Kidney epithelial cell (primary cell): ENCODE data around the gene DLG1. TPM values are rescaled to one million over a fixed set of nuclear protein-coding genes. Genes with fewer than 3 reads are reported as not detected.

Experiments
- DNase-seq: peaks from one replicate; pipeline ENCODE4 v3.0.0-alpha.2; 2010; ENCODE audit warnings: low read depth
- H3K27me3 ChIP-seq: 2 replicates; pipeline ENCODE4 v1.6.0; 2011; ENCODE audit warnings: low read length; ENCODE audit not compliant: control insufficient read depth, insufficient read depth
- H3K36me3 ChIP-seq: 2 replicates; pipeline ENCODE4 v1.5.1; 2011; ENCODE audit warnings: low read length; ENCODE audit not compliant: control insufficient read depth, insufficient read depth
- H3K4me3 ChIP-seq: 2 replicates; pipeline ENCODE4 v1.5.1; 2011; ENCODE audit warnings: low read depth, mild to moderate bottlenecking, control low read depth, low read length
- total RNA-seq: library from RNA; depleted of rRNA; stranded (reverse); fragments of >200 nt; gene quantifications from 2 replicates; pipeline ENCODE4 v1.2.3, GENCODE V29; 2015
- TF ChIP-seq, protein P1 (sequence below): IDR thresholded peaks from 2 replicates; pipeline ENCODE4 v1.5.1; 2011; ENCODE audit warnings: mild to moderate bottlenecking, moderate library complexity, low read length, control low read depth, inconsistent platforms; ENCODE audit not compliant: insufficient read depth, poor library complexity, severe bottlenecking

Gene DLG1
- total RNA-seq = 94.6 and 127 TPM in 2 replicates

DNA sequence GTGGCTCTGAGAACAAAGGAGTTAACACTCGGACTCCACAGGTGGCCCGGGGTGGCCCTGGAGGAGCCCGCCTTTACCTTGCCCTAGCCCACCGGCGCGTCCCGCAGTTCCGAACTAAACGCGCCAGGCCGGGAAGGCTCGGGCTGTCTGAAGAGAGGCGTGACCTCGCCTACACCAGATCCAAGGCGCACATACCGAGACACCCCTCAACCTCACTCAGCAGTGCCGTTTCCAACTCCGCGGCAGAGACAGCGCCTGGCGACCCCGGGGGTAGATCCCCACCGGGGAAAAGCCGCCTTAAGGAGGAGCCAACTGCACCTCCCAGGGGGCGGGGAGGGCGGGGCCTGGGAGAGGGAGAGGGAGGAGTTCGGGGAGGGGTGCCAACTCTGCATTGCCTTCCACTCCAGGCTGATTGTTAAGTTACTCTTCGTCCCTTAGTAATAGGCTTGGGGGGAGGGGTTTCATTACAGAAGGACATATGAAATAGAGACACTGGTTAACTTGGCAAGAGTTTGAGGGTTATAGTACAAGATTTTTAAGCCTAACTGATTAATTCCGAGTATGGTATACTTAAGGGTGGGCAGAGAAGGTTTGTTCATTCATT, at the start of gene DLG1:
Gene DLG1, minus strand, starts transcription at position 272 of the 604 bp plus-strand sequence. CDS start 1,408 bp downstream, outside the sequence.
- DNase-seq = no peak
- H3K36me3 ChIP-seq = no peaks in the 10 kb centered on the region
- TF ChIP-seq, protein P1, sequence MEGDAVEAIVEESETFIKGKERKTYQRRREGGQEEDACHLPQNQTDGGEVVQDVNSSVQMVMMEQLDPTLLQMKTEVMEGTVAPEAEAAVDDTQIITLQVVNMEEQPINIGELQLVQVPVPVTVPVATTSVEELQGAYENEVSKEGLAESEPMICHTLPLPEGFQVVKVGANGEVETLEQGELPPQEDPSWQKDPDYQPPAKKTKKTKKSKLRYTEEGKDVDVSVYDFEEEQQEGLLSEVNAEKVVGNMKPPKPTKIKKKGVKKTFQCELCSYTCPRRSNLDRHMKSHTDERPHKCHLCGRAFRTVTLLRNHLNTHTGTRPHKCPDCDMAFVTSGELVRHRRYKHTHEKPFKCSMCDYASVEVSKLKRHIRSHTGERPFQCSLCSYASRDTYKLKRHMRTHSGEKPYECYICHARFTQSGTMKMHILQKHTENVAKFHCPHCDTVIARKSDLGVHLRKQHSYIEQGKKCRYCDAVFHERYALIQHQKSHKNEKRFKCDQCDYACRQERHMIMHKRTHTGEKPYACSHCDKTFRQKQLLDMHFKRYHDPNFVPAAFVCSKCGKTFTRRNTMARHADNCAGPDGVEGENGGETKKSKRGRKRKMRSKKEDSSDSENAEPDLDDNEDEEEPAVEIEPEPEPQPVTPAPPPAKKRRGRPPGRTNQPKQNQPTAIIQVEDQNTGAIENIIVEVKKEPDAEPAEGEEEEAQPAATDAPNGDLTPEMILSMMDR = no peak

DNA sequence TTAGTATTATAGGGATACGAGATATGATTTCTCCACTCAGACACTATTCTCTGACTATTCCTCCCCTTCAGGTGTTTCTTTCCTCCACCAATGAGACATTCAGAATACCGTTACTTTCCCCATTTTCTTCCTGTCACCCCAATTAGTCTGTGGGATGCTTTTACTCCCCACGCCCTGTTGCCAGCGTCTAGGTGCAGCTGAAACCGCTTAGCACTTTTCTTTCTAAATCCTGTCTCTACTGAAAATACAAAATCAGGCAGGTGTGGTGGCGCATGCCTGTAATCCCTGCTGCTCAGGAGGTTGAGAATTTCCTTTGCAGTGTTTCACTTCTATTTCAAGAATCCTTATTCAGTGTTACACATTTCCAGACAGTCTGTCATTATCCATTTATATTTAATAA, 49.6 kb upstream of the DLG1 start:
- no peak for DNase-seq
- H3K36me3 ChIP-seq = no peaks in the 10 kb centered on the region
- no peaks in the 10 kb centered on the region for H3K27me3 ChIP-seq
- TF ChIP-seq, protein P1 = no peak
- no peak overlapping the region for H3K4me3 ChIP-seq

More for the DNA sequence above, at the start of gene DLG1:
- Histone ChIP-seq H3K4me3 (peak within 1 kb of the TSS; percentile 61), H3K27me3 (no peaks in the 10 kb centered on the region)

DNA sequence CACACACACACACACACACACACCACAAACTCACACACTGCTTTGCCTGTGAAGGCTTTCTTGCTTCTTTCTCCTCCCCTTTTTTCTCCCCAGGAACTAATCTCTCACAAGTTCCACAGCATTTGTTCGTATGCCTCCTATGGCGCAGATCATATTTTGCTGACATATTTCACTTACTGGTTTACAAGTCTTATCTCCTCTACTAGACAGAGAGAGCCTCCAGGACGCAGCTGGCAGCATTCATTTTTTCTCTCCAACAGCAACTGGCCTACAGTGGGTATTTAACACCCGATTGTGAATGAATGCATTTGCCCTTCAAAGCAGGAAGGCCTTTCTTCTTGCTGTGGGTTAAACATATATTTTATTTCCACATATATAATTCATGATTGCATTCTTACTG, 47.0 kb upstream of the DLG1 start:
- TF ChIP-seq, protein P1 = no peak
- Histone ChIP-seq H3K4me3 (no peak overlapping the region), H3K27me3 (no peaks in the 10 kb centered on the region), H3K36me3 (no peaks in the 10 kb centered on the region)
- no peak for DNase-seq

DNA sequence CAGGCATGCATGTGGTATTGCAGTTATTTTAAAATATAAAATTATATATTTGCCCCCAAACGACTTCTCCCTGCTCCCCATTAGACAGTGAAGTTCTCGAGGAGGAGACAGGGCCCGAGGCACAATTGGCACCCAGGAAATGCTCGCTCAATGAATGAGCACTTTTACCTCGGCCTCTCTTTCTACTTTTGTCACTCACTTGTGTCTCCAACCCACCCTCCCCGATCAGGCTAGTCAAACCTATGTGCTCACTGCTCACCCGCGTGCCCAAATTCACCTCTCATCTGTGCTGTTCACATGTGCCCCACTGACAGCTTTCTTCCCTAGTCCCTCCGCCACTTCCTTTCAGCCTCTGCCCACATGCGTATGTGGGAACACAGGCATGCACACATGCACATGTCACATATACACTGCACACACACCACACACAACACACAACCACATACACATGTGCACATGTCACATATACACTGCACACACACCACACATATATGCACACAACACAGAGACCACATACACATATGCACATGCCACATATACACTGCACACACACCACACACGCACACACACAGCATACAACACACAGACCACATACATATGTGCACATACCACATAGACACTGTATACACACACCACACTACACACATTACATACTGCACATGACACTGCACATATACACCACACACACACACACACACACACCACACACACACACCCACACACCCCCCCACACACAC, 46.3 kb upstream of the DLG1 start:
- TF ChIP-seq, protein P1 = no peak
- Histone ChIP-seq H3K4me3 (no peak overlapping the region), H3K27me3 (no peaks in the 10 kb centered on the region), H3K36me3 (no peaks in the 10 kb centered on the region)
- no peak for DNase-seq

DNA sequence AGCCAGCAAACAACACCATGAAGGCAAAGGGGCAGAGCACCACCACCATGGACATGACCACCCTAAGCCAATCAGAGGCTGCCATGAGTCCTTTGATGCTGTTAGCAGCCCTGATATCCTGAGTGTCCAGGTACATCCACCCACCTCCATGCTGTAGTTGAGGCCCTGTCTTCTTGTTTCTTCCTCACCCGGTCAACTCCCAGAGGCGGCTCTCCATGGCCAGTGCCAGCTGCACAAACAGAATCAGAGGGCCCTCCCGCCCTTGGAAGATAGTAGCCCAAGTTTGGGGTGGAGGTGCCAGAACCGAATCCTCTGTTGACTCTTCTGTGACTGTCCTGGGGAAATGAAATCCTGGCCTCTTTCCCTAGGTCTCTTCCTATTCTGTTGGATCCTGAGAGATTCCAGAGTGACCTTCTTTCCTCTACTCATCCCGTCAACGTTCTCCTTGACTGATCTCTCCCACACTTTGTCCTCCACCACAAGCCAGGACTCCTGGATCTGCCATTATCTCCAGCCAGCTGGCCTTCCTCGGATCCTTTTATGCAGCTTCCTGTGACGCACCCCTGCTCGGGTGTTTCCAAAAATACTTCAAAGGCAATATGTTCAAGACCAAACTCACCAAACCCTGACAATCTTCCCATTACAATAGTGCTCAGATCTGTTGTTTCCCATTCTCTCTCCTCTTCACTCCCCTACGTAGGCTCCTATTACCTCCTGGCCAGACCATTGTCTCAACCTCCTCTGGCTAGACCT, 45.4 kb upstream of the DLG1 start:
- DNase-seq = no peak
- TF ChIP-seq, protein P1 = no peak
- Histone ChIP-seq H3K4me3 (no peak overlapping the region), H3K36me3 (no peaks in the 10 kb centered on the region), H3K27me3 (no peaks in the 10 kb centered on the region)
